HepG2 (cell line): Measurements from ENCODE around the gene TEKTIP1. TPM values are rescaled to one million over a fixed set of nuclear protein-coding genes. Genes with fewer than 3 reads are reported as not detected.

Source experiments
- ATAC-seq: fragments of 200-7000 bp; cut with Tn5 transposase; 3 replicates; pipeline ENCODE4 v1.9.1; 2020; ENCODE audit warnings: mild to moderate bottlenecking, moderate library complexity
- BruUV-seq: library from RNA; stranded (reverse); fragments of 400-500 nt; replicated peaks from 2 replicates; lab custom pipeline; 2021; lab: Mats Ljungman, UMichigan
- CTCF ChIA-PET: fragments of 300-600 bp; formaldehyde crosslinking; extraction: SDS; loops from one replicate; lab custom pipeline; 2021; ENCODE audit warnings: low total read pairs, inconsistent platforms, low intra/inter-chr PET ratio; lab: Yijun Ruan, JAX
- POLR2A ChIA-PET: fragments of 350-600 bp; sonication (Branson Sonifier 250); formaldehyde crosslinking; loops from one replicate; lab custom pipeline; 2020; ENCODE audit warnings: antibody characterized with exemption, inconsistent platforms; lab: Yijun Ruan, JAX
- DNase-seq: peaks from one replicate; pipeline ENCODE4 v3.0.0-alpha.2; 2015; ENCODE audit warnings: low spot score
- FAIRE-seq: peaks from 3 replicates; lab custom pipeline; 2011; peaks lifted over from hg19 to GRCh38; lab: Jason Lieb, UNC
- H2AFZ ChIP-seq: one replicate; pipeline ENCODE4 v1.6.1; 2011; ENCODE audit warnings: low read length, inconsistent platforms
- H3K27ac ChIP-seq: fragments of 300-600 bp; 3 replicates; pipeline ENCODE4 v1.8.0; 2011; ENCODE audit warnings: mixed run types, mild to moderate bottlenecking, mixed read lengths, low read length, inconsistent platforms; ENCODE audit not compliant: insufficient read depth; ENCODE audit errors: extremely low read length
- H3K27me3 ChIP-seq, 2 experiments: fragments of 200-600 bp in 1 of 2; 2 replicates in 1 of 2; 3 replicates in 1 of 2; pipeline versions ENCODE4 v1.6.0 to v1.8.0; 2011; ENCODE audit warnings: low read length in 2 of 2, mild to moderate bottlenecking in 2 of 2, moderate library complexity in 2 of 2, inconsistent platforms in 1 of 2; ENCODE audit not compliant: insufficient read depth in 2 of 2, control insufficient read depth in 1 of 2
- H3K36me3 ChIP-seq, 2 experiments: fragments of 200-600 bp in 1 of 2; replicated peaks in 1 of 2; 2 replicates in 1 of 2; 3 replicates in 1 of 2; pipeline versions ENCODE4 v1.5.1 to v1.8.0; 2011; ENCODE audit warnings: low read length in 2 of 2, inconsistent platforms in 1 of 2; ENCODE audit not compliant: insufficient read depth in 2 of 2, control insufficient read depth in 1 of 2
- H3K4me1 ChIP-seq: 2 replicates; pipeline ENCODE4 v1.5.1; 2012; ENCODE audit warnings: low read length, inconsistent platforms; ENCODE audit not compliant: insufficient read depth
- H3K4me2 ChIP-seq: 2 replicates; pipeline ENCODE4 v1.6.0; 2011; ENCODE audit warnings: low read depth, low read length, inconsistent platforms
- H3K4me3 ChIP-seq, 3 experiments: fragments of 200-600 bp in 1 of 3; sonication (generic), shearing (Covaris generic) in 1 of 3; replicated peaks in 1 of 3; 2 replicates each; pipeline ENCODE4 v1.5.1; 2011 to 2016; ENCODE audit warnings: low read length in 3 of 3, inconsistent platforms in 2 of 3, low read depth in 2 of 3, mild to moderate bottlenecking in 2 of 3, control low read depth in 1 of 3, mixed read lengths in 1 of 3; ENCODE audit not compliant: insufficient read depth in 1 of 3
- H3K79me2 ChIP-seq: one replicate; pipeline ENCODE4 v1.6.1; 2011; ENCODE audit warnings: low read length, inconsistent platforms; ENCODE audit not compliant: insufficient read depth
- H3K9ac ChIP-seq: 2 replicates; pipeline ENCODE4 v1.6.0; 2011; ENCODE audit warnings: mild to moderate bottlenecking, low read depth, low read length, inconsistent platforms; ENCODE audit not compliant: insufficient read depth
- H3K9me3 ChIP-seq: 2 replicates; pipeline ENCODE4 v1.5.1; 2012; ENCODE audit warnings: mild to moderate bottlenecking, low read length
- H4K20me1 ChIP-seq: 2 replicates; pipeline ENCODE4 v1.6.0; 2011; ENCODE audit warnings: inconsistent platforms, mild to moderate bottlenecking, low read length, moderate library complexity; ENCODE audit not compliant: insufficient read depth
- BORCS8-MEF2B ChIP-seq: sonication (generic); formaldehyde crosslinking; IDR thresholded peaks from 2 replicates; pipeline ENCODE4 v1.8.0; 2022; ENCODE audit warnings: mild to moderate bottlenecking, missing genetic modification reagents
- DMTF1 ChIP-seq: sonication (generic); formaldehyde crosslinking; IDR thresholded peaks from 2 replicates; pipeline ENCODE4 v1.4.0; 2020; ENCODE audit warnings: mild to moderate bottlenecking, missing genetic modification reagents
- E2F5 ChIP-seq: sonication (generic); formaldehyde crosslinking; conservative IDR thresholded peaks from 2 replicates; pipeline ENCODE4 v1.4.0; 2020; ENCODE audit warnings: missing genetic modification reagents
- FOXA1 ChIP-seq, 2 experiments: fragments of 450-650 bp in 1 of 2; sonication (generic) in 1 of 2; formaldehyde crosslinking in 1 of 2; IDR thresholded peaks; 2 replicates each; pipeline versions ENCODE4 v1.4.0 to v1.6.1; 2016 to 2020; ENCODE audit warnings: missing genetic modification reagents in 1 of 2
- PBX2 ChIP-seq: IDR thresholded peaks from 2 replicates; pipeline ENCODE4 v1.6.1; 2016; ENCODE audit warnings: control low read depth
- ZNF569 ChIP-seq: sonication (generic); formaldehyde crosslinking; IDR thresholded peaks from 2 replicates; pipeline ENCODE4 v1.5.0; 2020; ENCODE audit warnings: mild to moderate bottlenecking, missing genetic modification reagents, moderate library complexity, borderline replicate concordance
- ZNF576 ChIP-seq: sonication (generic); formaldehyde crosslinking; IDR thresholded peaks from 2 replicates; pipeline ENCODE4 v1.4.0; 2020; ENCODE audit warnings: mild to moderate bottlenecking, missing genetic modification reagents
- ZNF607 ChIP-seq: sonication (generic); formaldehyde crosslinking; IDR thresholded peaks from 2 replicates; pipeline ENCODE4 v1.5.1; 2020; ENCODE audit warnings: missing genetic modification reagents, mild to moderate bottlenecking, borderline replicate concordance
- ZNF629 ChIP-seq: sonication (generic); formaldehyde crosslinking; conservative IDR thresholded peaks from 2 replicates; pipeline ENCODE4 v1.5.0; 2020; ENCODE audit warnings: missing genetic modification reagents
- WGBS: methylation state at CpG from one replicate; pipeline ENCODE4 v1.1.6; 2017; ENCODE audit warnings: low lambda C conversion rate; 5-methylcytosine and 5-hydroxymethylcytosine counted together
- in situ Hi-C: cut with HindIII; loops from 2 replicates; pipeline ENCODE4 v1.10.0; 2017; ENCODE audit warnings: low pct_unique_long_range_greater_than_20kb; ENCODE audit not compliant: extremely low pct_ligation_motif_present
- intact Hi-C: fragments of 100-400 bp; cut with micrococcal nuclease; formaldehyde crosslinking; loops from one replicate; pipeline ENCODE4 v1.10.0; 2022; ENCODE audit not compliant: unreplicated experiment
- polyA plus RNA-seq, 8 experiments: library from polyadenylated mRNA; depleted of rRNA in 3 of 8; stranded (reverse) in 7 of 8; unstranded in 1 of 8; fragments of >200 nt; fragmentation: Illumina TruSeq in 4 of 8; extraction: Trizol in 4 of 8; gene quantifications; 2 replicates each; pipeline versions ENCODE4 v1.2.1 to v1.2.3, GENCODE V29; 2011 to 2016; ENCODE audit warnings: low read depth in 4 of 8, missing spikeins in 1 of 8, mixed read lengths in 1 of 8; ENCODE audit not compliant: insufficient read depth in 1 of 8
- total RNA-seq, 5 experiments: library from RNA; depleted of rRNA; stranded (reverse); fragments of >200 nt; fragmentation: Illumina TruSeq; extraction: Trizol; gene quantifications; 2 replicates each; pipeline ENCODE4 v1.2.3, GENCODE V29; 2016; ENCODE audit warnings: low read depth in 1 of 5

The TEKTIP1 gene
- total and polyA plus RNA-seq, 2 of the 13 experiments (the other 11 are each of a cell fraction or from before 2014, with no cell fraction given) = not detected

- Histone ChIP-seq H3K4me1 (no peaks in the 10 kb centered on the region), H3K36me3 (no peaks in the 10 kb centered on the region), H3K27me3 (peaks cover 5 to 30% of the 10 kb centered on the region in 2 experiments; a peak in 4 of 5 replicates)
- no peak for ATAC-seq
- no CpG with 5 or more reads among the region's 11 CpGs for WGBS
- POLR2A ChIA-PET = no interaction called here
- TF ChIP-seq ZNF629 (CRISPR knock-in tag) = peak; percentile 34; the same call in 1 of the 2 replicates
- no peak for TF ChIP-seq DMTF1
- no peak for TF ChIP-seq PBX2
- TF ChIP-seq ZNF569 (CRISPR knock-in tag) = no peak
- TF ChIP-seq, all 625 proteins: peak for 1
- H2AFZ ChIP-seq = no peak overlapping the region
- FAIRE-seq (no peak), DNase-seq (no peak)
- no peak overlapping the region for H3K4me3 ChIP-seq
- no peaks in the 10 kb centered on the region for H4K20me1 ChIP-seq
- in situ Hi-C loops (no loop called here), intact Hi-C loops (no loop called here)
- CTCF ChIA-PET = no interaction called here
- H3K9ac ChIP-seq = no peak overlapping the region
- H3K9me3 ChIP-seq = no peaks in the 10 kb centered on the region
- BruUV-seq = no TSS peak
- no peak overlapping the region for H3K4me2 ChIP-seq
- no peak overlapping the region for H3K27ac ChIP-seq
- no peaks in the 10 kb centered on the region for H3K79me2 ChIP-seq
Measured at GRCh38 chr19:3589439-3589838, 50.5 kb downstream of the TEKTIP1 start.

GRCh38 chr19:3589949-3590348, 51.0 kb downstream of the TEKTIP1 start:
- no peak overlapping the region for H3K27ac ChIP-seq
- ATAC-seq = no peak
- H3K9ac ChIP-seq = no peak overlapping the region
- no peaks in the 10 kb centered on the region for H3K79me2 ChIP-seq
- DNase-seq = no peak
- H3K36me3 ChIP-seq = no peaks in the 10 kb centered on the region
- H3K27me3 ChIP-seq = peaks cover 5 to 33% of the 10 kb centered on the region in 2 experiments; a peak in 4 of 5 replicates
- CTCF ChIA-PET = no interaction called here
- H3K4me1 ChIP-seq = no peaks in the 10 kb centered on the region
- no peaks in the 10 kb centered on the region for H4K20me1 ChIP-seq
- intact Hi-C loops = no loop called here
- no peak for TF ChIP-seq ZNF607 (CRISPR knock-in tag)
- TF ChIP-seq ZNF576 (CRISPR knock-in tag) = no peak
- no peak for TF ChIP-seq BORCS8-MEF2B (CRISPR knock-in tag)
- TF ChIP-seq E2F5 (CRISPR knock-in tag) = no peak
- no peak for TF ChIP-seq FOXA1 (IDR thresholded peaks at IDR 0.05)
- no peak for TF ChIP-seq FOXA1 (CRISPR knock-in tag; IDR thresholded peaks at IDR 0.05)
- TF ChIP-seq, all 625 proteins: peak for 0
- no peak overlapping the region for H3K4me2 ChIP-seq
- POLR2A ChIA-PET = no interaction called here
- no TSS peak for BruUV-seq
- in situ Hi-C loops = no loop called here
- no peak for FAIRE-seq
- H2AFZ ChIP-seq = no peak overlapping the region
- no peaks in the 10 kb centered on the region for H3K9me3 ChIP-seq
- 81% methylated on average over 19 of the region's 22 CpGs for WGBS
- no peak overlapping the region for H3K4me3 ChIP-seq
